Stimulated activated CD4-positive, alpha-beta T cell treated with anti-CD3 and anti-CD28 coated beads, Interleukin-2, amount 100 ng/mL, for 48 hours (primary cell): Measurements from ENCODE around the gene KIF18A.
"Not testable (repeated sequence)": the region's sequence is repeated elsewhere in the genome, so short reads cannot be mapped to it uniquely, and the experiment has no call there.

Experiments
- DNase-seq, 2 donors: peaks; one replicate each; pipeline ENCODE4 v3.0.0-alpha.2; 2020

Gene KIF18A

DNA sequence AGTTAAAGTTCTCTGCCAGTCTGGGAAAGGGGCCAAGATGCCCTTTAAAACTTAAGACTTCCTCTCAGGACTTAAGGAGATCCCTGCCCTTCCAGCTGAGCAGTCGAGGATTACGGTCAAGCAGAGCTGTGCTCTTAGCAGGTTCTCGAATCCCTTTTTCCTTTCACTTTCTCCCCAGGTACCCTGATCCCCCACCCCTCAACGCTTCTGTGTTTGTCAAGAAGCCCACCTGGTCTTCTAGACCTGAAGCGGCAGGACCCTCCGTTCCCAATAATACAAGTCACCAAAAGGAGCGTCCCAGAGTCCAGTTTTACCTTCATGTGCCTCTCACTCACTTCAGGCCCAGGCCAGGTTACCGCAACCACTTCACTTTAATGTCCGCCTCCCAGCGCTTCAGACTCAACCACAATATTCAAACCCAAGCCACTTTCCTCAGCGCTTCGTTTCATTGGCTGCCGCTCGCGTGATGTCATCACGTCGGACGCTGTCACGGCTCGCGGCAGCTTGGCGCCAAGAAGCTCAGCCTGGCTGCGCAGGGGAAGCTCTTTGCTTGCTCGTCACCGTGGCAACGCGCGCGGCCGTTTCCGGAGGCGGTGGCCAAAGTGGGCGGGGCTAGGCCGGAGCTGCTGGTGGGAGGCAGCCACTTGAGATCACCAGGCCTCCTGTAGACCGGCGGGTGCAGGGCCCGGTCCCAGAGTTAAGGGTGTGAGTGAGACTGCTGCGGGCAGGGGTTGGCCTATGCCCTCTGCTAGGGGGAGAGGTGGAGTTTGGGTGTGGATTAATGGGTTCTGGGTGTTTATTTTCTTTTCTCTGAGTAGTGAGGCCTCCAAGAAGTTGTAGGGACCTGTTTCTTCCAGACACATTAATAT lies at the start of gene KIF18A, which contains the start of gene METTL15:
Gene KIF18A, minus strand, starts transcription at position 407 of the 869 bp plus-strand sequence. CDS start 10,209 bp downstream, outside the sequence.
Gene METTL15, plus strand, starts transcription at position 639 of the 869 bp plus-strand sequence. CDS start 4,947 bp downstream, outside the sequence.
- peak; percentile 97 to 98 for DNase-seq

- DNase-seq: no peak
These were observed 45.6 kb upstream of the KIF18A start for GRCh38 chr11:28153586-28153985.

GRCh38 chr11:28152743-28153142 lies 44.8 kb upstream of the KIF18A start:
- no peak for DNase-seq

DNA sequence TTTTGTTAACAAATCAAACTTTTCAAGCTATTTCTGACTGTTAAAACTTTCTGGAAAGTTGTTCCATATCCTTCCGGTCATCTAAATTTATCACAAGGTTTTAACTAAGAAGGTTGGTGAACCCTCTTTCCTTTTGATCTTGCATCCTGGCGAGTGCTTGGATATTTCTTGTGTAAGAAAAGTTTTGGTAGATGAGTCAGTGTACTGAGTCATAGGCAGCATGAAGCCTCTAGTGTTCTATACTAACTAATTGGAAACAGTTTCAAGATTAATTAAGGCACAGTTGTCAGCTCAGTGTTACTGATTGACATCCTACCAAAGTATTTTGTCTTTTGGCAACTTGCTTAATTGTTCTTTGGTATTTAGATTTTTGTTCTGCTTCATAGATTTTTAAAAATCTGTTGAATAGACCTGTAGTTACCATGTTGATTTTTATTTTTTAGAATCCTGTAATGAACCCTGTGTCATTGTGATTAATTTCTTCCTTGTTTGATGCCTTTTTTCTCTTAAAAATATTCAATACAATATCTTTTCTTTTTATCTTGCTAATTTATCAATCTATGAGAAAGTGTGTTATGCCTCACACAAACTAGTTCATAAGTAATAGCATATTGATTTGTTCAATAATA lies 38.3 kb upstream of the KIF18A start:
- DNase-seq: no peak

GRCh38 chr11:28144808-28145207 lies 36.9 kb upstream of the KIF18A start:
- no peak for DNase-seq

DNA sequence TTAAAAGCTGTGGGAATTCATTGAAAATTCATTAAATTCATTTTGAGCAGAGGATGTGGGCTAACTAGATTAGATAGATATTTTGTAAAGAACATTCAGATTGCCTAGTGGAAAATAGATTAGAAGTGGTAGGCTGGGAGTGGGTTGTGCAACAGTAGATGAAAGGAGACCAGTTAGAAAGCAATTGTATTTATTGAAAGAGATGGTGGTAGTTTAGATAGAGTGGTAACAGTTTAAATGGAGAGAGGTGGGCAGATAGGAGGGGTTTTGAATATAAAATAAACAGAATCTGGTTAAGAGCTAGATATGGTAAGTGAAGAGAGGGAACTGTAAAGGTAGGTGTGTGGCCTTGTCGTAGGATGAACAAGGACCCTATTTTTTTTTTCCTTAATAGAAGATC lies 34.8 kb upstream of the KIF18A start:
- no peak for DNase-seq

- DNase-seq: no peak
These were observed 32.9 kb upstream of the KIF18A start for GRCh38 chr11:28140689-28141455.

DNA sequence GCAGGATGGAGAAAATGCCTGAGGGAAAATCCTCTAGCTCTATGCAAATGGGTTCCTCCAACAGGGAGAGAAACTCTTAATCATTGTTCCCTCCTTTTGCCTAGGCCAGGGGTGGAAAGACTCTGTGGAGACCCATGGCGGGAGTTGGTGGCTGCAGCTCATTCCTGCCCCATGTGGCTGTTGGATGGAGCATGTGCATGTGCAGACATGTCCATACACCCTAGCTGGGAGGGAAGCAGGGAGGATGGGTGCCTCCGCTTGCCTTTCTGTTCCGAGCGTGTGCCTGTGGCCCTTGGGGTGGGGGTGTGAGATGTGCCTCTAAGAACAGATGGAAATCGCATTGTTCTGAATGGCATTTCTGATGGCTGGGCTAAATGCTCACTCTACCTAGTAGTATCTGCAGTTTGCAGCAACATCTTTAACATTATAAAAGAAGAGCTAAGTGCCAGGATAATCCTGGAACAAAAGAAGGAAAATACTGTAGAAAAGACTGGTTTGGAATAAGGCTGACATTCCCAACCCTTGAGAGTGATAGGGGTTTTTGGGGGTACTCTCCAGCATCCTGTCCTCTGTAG lies 32.0 kb upstream of the KIF18A start:
- no peak for DNase-seq

DNA sequence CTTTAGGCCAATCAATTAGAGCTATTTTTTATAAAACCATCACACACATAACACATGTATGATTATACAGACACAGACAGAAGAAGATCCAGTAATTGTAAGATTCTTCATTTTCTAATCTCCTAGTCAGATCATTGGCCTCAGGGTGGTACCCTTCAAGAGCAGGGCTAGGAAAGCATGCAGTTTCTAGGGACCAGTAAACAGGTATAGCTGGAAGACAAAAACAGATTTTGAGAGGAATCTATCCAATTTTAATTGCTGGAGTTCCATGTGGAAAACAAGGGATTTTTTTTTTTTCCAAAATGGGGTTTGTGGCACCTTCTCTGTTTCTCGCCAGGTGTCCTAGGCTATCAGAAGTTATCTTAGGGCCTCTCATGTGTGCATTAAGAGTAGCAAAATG lies 29.9 kb upstream of the KIF18A start:
- DNase-seq: no peak

DNA sequence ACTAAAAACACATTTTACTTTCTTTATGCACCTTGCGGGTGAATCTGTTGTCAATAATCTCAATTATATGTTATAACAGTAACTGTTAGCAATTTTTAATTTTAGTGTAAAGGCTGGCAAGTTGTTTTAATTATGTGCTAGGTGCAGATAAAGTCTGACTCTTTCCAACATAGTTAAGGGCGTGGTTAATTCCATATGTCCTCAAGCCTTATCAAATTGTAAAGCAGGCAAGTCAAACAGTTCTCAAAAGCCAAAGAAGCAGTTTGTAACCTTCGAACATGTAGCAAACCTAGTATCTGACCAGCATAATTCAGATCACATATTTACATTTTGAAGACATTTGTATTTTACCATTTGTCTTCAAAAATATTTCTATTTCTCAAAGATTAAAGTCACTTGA lies 29.4 kb upstream of the KIF18A start:
- DNase-seq: no peak

GRCh38 chr11:28136157-28136556 lies 28.2 kb upstream of the KIF18A start:
- not testable (repeated sequence) for DNase-seq

- no peak for DNase-seq
These were observed 25.2 kb upstream of the KIF18A start for GRCh38 chr11:28133146-28133545.

DNA sequence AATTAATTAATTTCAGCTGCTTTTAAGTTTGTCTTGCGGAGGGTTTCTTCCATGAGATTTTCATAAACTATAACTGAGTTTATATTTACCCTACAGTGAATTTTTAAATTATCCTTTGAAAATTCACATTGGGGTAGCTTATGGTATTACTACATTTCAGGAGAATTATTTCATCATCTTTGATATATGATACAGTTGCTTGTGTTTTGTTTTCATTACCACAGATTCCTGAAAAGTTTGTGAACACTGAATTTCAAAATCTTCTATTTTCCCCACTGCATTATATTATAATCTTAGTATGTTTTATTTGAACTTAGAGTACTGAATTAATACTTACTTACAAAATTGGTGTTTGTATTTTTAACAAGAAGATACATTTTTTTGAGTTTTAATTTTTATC lies 24.6 kb upstream of the KIF18A start:
- DNase-seq: no peak

DNA sequence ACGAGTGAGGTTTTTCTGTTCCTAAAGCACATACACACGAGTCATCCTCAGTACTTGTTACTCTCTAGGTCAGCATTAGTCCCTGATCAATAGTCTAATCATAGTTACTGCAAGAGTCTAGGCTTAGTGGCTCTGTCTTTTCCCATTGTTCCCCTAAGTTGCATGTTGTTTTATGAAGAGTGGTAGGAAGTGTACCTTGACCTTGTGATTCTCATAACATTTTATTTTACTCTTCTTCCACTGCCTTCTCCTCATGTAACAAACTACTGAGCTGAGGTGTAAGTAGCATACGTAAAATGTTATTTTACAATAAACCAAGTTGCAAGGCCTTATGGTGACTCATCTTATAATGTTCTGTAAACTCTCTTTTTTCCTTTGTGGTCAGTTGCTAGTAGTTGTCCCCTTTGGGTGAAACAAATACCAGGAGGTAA lies 15.2 kb upstream of the KIF18A start:
- no peak for DNase-seq

DNA sequence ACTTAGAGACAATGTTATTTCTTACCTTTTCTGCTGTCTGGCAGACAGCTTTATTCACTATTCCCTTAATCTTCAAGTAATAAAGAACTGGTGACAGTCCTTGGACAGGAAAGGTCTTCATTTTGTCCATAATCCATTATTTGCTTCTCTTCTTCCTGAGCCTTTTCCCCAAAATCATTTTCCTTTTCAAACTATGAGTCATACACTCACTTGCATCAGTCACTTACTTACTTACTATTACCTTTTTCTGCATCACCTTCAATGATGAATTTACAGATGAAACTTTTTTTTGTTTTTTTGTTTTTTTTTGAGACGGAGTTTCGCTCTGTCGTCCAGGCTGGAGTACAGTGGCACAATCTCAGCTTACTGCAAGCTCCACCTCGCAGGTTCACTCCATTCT lies 9.8 kb upstream of the KIF18A start:
- DNase-seq: no peak

GRCh38 chr11:28114731-28115130 lies 6.8 kb upstream of the KIF18A start:
- DNase-seq: no peak

GRCh38 chr11:28114116-28114515 lies 6.2 kb upstream of the KIF18A start:
- DNase-seq: no peak

- no peak for DNase-seq
These were observed 2.9 kb upstream of the KIF18A start for GRCh38 chr11:28110821-28111200.

DNA sequence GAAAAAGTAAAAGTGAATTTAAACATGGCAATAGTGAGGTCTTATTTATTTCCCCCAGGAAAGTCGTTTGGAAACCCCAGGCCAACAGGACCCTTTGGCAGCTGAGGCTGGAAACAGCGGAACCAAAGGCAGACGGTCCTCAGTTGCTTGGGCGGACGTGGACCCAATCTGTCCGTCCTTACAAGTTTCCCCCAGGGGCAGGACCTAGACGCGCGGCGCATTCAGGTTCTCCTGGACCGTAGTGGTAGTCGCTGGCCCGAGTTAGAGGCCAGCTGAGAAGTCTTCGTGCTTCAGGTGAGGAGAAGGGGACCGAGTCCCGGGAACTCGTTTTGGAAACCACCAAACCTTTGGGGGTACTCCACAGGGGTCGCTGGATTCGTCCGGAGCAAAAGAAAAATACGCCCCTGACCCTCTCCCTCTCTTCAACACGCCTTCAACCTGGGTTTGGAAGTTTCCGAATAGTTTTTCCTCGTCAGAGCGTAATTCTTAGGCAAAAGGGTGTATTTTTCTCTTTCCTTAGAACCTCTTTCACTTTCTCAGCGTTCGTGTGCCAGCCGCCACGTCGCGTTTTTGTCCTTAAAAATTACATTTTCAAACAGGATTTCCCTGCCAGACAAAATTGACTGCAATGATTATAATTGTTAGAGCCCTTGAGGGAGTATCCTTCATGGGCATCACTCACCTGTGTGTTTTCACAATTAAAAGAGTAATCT lies 2.3 kb upstream of the KIF18A start:
- peak; percentile 53 to 57 for DNase-seq

DNA sequence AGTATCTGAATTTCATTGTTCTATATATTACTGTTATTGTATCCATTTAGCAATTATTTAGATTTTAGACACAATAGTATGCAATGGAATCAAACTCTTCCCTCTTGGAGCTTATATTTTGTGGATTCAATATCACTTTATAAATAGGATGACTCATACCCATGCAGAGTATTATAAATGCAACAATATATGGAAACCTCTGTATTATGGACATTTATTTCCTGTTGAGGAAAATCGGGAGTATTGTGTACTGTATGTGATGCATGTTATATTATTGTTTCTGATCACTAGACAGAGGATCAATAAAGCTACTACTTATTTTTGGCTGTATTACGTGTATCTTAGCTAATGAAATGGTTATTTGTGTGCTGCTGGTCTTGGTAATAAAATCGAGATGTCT lies 1.0 kb upstream of the KIF18A start:
- DNase-seq: no peak

GRCh38 chr11:28107191-28107749 lies 686 bp downstream of the KIF18A start:
- no peak for DNase-seq
